HG03565 (cell line): Measurements from ENCODE around the gene DPF3.

Source experiments
- ATAC-seq: cut with Tn5 transposase; IDR thresholded peaks from one replicate; pipeline ENCODE4 v1.9.1; 2021; ENCODE audit warnings: mild to moderate bottlenecking, moderate library complexity; ENCODE audit not compliant: unreplicated experiment

Gene DPF3

DNA sequence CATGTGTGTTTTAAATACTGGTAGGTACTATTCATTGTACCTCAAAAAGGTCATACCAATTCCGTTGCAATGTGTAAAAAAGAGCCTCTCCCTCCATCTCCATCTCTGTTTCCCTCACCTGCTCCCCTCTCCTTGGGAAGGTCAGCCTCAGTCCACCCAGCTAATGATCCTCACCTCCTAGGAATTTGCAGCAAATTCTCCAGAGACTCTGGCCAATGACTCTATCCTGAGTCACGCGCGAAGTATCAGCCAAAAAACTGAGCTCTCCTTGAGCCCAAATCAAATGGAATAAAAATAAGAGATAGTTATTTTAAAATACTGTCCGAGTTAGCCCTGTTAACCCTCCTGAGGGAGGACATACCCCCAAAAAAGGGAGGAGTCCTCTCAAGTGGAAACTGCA is 148.4 kb downstream of the DPF3 start:
- no peak for ATAC-seq

DNA sequence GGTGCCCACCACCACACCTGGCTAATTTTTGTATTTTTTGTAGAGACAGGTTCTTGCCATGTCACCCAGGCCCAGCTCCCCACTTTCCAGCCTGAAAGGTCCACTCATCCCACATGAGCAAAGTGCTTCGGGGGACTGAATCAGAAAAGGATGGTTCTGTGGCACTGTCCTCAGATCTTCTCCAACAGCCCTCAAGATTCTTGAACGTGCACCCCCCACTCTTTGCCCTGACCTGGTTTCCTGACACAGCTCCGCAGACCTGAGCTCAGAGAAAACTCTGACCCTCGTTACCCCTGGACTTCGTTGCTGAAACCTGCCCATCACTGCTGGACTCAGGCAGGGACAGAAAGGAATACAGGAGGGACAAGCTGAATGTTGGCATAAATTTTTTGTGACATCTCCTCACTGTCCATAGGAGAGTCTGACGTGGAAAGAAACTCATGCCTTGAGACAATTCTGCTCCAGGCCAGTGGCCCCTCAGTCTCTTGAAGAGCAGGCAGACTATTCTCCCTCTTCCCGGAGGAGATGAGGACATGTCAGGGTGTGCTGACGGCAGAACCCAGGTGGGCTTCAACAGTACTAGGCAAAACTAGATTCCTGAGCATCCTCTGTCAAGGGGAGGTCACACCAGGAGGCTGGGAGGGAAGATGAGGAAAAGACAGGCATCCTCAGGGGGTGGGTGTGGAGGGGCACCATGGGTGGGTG is 149.3 kb downstream of the DPF3 start:
- ATAC-seq: no peak

DNA sequence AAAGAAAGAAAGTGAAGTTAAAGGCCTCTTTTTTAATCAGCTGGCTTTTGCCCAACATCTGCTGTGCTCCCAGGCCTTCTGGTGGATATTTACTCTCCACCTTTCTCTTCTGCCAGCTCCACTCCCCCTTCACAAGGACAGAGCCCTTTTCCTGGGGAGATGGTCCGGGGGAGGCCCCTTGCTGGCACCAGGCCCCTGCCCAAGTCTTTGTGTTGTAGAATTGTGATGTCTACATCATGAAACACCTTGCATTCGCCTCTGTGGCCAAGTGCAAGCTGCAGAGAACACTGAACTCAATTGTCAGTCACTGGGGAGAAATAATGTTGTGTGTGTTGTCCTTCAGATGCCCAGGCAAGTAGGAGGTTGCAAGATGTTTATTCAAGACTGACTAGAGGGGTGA is 150.3 kb downstream of the DPF3 start:
- ATAC-seq: no peak

DNA sequence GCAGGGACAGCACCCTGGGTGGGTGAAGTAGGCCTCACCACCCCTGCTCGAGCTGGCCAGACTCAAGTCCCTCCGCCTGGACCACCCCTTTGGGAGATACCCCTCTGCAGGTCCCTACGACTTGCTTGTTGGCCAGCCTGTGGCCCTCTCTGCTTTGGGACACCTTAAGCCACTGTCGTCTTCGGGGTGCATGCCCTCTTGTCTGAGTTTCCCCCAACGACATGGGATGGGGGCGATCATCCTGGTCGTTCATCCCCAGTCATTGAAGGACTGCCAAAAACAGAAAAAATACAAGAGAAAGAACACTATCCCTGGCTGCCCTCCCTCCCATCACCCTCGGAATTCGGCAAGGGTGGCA is 151.1 kb downstream of the DPF3 start:
- ATAC-seq: no peak

DNA sequence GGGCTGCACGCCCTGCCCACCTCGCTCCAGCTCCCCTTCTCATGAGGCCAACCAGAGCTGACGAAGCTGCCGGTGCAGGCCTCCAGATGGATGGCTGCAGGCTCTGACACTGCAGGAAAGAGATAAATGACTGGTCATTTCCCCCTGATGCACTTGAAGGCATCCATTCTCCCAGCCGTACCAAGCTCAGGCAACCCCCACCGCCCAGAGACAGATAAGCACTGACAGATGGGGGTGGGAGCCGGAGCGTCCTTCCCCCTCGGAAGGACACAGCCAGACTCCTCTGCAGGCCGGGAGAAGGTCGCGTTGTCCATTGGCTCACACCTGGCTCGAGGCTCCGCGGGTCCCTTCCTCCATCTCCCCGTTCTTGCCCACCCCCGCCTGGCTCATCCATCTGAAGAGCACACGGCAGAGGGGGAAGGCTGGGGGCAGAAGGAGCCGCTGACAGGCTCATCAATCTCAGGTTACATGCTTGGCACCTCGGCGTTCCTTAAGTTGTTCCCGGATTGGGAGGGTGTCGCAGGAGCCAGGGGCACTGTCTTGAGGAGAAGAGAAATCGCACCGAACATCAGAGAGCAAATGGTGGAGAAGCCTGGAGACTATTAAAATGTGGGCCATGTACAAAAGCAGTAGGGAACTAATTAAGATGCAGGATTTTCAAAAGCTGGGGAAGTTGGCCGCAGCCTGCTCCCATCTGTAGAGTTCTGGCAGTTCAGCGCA is 151.6 kb downstream of the DPF3 start:
- no peak for ATAC-seq

DNA sequence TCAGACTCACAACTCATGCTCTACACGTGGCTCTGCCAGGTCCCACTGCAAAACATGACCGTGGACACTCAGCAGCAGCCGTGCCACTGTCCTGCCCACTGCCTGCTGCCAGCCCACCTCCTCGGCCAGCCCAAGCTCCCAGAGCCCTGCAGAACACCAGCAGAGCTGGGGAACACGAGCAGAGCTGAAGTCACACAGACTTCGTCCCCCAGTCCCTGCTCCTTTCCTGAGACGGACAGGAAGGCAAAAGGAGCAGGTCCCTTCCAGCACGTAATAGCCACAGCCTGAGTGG is 152.1 kb downstream of the DPF3 start:
- no peak for ATAC-seq

DNA sequence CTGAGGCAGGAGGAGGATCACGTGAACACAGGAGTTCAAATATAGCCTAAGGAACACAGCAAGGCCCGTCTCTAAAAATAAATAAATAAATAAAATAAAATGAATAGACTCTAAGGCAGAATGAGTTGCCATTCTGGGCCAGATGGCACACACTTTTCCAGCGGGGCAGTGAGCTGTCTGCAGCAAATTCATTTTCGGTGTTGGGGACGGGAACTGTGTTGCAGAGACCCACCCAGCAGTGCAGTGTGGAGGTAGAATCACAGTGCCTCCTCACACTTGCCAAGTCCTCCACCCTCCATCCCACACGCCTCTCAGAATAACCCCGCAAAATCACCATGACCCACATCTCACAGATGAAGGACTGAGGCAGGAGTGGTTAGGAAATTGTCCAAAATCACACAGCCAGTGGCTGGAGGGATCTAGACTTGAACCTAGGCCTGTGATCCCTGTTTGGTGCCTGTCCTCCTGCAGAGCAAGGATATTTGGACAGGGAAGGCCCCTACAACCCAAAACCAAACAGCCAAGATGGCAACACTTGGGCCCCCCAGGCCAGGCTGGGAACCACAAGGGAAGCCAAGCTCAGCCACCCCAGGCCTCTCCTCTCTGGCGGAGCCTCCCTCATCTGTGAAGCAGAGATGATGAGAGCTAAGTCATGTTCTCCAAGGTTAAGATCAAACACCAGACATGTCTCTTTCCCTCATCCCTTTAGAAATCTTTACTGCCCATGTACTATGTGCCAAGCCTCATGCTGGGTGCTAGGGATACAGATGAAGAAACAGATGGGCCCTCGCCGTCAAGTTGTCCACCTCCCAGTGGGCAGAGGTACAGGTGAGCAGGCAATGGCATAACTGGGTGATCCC is 152.7 kb downstream of the DPF3 start:
- no peak for ATAC-seq

DNA sequence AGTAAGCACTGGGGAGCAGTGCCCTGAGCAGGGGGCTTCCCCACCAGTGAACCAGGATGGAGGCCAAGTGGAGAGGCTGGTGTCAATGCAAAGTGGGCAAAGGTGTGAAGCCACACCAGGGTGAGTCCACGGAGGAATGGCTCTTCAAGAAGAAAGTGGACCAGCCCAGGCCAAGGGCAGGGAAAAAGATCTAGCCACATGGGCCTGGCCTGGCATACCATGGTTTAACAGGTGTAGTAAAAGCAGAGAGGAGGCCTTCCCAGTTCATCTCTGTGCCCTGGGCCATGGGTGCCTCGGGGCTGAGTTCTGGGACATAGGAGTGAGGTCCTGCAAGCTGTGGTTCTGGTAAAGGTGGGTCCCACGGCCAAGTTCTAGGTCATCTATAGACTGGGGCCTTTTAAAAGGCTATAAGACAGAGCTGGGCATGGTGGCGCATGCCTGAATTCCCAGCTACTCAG is 153.4 kb downstream of the DPF3 start:
- no peak for ATAC-seq

DNA sequence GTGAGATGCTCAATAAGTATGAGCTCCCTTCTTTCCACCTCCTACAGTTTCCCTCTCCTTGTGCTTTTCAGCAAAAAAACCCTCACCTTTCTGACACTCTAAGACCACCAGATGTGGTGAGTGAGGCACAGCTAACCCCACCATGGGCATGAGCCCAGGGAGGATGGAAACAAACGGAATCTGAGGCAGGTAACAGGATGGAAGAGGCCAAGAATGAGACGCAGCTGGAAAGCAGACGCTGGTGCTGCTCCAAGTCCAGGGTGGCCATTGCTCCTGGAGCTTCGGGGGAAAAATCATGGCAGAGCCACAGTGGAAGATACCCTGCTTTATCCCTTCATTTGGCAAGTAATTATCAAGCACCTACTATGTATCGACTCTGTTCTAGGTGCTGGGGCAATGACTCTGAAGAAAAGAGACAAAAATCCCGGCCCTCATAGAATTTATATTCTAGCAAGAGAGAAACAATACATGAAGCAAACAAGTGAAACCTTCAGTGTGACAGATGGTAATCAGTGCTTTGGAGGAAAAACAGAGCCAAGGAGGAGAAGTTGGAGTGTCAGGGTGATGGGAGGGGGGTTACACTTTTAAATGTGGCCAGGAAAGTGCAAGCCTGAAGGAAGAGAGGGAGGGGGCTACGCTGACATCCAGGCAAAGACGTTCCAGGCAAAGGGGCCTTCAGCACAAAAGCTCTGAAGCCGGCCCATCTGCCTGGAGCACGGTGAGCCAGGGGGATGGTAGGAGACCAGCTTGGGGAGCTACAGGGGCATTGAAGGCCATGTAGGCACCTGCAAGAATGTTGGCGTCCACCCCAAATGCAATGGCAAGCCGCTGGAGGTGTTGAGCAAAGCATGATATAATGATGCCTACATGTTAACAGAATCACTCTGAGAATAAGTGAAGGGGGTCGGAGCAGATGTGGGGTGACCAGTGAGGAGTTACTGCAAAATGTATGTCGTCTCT is 154.2 kb downstream of the DPF3 start:
- ATAC-seq: no peak

DNA sequence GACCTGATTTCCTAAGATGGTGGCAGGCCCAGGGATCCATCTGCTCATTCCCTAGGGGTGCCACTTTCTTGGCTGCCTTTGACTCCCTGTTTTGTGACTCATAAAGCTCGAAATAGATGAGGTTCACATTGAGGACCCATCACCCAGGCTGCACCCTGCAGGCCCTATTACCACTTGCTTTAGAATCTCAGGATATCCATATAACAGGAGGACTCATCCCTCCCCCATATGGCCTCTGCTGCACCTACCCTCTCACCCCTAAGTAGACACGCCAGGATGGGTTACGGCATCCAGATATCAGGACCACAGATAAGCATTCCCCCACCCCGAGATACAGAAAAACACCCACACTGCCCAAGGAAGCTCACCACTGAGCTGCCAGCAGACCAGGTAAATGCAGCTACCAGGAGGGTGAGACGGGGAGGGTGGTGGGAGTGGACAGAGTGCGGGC is 155.7 kb downstream of the DPF3 start:
- ATAC-seq: no peak

DNA sequence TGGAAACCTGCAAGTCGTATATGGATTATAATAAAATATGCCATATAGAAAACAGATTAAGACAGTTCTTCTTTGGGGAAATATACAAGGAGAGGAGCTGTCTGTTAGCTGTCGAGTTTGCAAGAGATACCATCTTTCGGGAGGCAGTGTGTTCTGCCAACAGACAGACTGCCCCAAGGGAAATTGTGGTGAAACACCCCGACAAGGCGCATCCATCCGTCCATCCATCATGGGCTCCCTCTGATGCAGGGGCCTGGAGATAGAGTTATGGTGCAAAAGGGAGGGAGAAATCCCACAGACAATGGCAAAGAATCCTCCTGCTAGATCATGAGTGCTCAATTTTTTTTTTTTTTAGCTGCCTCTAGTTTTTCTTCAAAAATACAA is 156.3 kb downstream of the DPF3 start:
- no peak for ATAC-seq

DNA sequence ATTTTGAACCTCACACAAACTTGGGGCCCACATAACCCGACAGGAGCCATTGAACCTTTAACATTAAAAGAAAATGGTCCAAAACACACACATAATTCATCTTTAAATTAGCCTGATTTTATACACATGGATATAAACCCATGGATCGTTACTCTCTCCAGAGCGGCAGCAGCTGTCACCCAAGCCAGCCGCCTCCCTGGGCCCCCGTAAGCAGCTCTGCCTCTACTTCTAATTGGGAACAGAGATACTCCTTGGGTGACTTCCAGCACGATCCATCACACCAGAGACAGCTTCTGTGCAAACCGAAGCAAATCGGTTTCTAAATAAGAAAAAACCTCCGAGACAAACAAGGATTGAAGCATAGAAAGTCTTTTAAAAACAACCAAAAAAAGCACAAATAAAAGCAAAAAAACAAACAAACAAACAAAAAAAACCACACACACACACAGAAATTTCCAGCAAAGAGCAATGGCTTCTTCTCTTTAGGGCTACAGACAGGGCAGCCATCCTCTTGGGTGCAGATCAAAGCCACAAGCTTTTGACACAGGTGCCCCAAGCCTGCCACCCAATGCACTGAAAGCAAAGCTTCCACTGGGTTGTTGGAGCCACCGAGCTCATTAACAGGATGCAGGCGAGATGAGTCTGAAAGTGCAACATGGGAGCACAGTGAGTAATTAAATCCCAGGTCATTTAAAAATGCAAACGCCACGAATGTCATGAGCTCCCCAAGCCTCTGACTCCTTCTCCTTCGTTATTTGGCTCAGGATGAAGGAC is 156.9 kb downstream of the DPF3 start:
- no peak for ATAC-seq

DNA sequence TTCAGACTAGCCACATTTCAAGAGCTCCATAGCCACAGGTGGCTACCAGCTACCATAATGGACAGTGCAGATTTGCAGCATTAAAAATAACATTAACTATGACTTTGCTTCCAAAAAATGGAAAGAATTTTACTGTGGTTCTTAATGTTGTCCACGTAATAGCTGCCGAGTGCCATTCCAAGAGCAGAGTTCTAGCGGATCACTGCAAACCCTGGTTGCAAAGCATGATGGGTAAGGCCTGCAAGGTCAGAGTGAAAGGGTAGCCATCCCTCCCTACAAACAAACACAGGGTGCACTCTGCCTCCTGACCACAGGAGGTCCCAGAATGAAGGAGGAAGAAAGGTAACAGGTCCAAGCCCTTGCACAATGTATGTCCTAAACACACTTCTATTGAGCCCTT is 157.6 kb downstream of the DPF3 start:
- ATAC-seq: no peak

DNA sequence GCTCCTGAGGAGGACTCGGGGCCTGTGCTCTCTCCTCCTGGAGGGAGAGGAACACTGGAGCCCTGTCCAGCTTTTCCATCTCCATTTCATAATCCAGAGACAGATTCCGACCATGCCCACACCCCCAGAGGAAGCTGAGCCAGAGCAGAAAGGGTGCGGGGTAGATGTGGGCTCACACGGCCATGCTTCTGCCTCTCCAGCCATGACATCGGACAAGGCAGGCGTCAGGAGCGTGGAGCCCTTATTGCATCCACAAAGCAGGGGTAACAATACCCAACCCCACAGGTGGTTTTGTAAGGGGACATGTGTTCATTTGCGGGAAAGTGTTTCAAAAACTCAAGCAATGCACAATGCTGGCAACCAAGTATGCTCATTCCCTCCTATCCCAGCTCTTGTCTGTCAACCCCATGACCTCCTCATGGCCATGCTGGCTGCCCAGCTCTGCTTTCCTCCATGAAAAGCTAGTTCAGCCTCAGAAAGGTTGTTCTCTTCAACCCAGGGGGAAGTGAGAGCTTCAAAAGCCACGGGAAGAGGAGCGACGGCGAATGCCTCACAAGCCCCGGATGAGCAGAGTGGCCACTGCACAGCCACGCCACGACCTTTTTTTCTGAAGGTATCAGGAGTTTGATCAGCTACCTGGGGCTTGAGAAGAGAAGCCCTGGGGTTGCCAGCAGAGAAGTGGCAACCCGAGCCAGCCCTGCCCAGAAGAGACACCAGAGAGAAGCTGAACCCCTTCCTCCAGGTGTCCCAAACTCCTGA is 161.7 kb downstream of the DPF3 start:
- no peak for ATAC-seq

DNA sequence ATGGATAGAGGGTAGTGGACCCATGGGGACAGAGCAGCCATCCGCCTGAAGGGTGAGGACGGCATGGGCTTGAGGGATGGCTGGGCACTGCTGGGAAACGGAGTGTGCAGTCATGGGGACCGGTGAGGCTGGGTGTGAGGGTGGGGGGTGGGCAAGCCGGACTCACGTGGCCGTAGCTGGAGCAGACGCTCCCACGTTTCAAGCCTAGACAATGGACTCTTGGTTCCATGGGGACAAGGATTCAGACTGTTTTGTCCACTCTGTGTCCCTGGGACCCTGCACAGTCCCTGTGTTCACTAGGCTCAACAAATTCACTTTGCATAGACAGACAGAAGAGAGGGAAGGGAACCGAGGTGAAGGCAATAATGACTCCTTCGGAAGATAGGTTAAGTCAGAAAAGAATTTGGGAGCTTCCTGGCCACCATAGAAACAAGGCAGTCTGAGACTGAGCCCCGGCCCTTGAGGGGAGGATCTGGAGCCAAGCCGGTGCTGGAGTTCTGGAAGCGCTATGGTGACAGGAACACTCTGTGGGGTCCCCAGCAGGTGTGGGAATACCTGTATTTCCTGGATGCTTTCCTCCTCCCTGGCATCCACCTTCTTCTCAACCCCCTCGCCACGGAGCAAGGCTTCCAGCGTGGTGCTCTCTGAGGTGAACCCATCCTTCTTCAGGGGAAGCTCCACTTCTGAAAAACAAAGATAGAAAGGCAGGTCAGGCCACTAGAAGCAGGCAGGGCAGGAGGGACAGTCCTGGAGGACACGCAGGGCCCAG is 162.5 kb downstream of the DPF3 start:
- no peak for ATAC-seq

DNA sequence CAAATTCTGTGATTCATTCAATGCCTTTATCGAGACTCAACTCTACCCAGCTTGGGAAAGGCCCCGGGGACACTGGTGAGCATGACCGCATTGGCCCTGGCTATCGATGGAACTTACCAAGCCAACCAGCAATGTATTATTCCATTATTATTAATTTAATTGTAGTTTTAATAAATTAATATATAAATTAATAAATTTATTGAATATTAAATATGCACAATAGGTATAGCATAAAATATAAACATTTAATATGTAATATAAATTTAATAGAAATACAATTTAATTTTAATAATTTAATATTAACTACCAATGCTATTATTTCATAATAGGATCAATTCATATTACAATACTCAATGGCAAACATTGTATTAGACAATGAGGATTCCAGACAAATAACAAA is 163.4 kb downstream of the DPF3 start:
- no peak for ATAC-seq

DNA sequence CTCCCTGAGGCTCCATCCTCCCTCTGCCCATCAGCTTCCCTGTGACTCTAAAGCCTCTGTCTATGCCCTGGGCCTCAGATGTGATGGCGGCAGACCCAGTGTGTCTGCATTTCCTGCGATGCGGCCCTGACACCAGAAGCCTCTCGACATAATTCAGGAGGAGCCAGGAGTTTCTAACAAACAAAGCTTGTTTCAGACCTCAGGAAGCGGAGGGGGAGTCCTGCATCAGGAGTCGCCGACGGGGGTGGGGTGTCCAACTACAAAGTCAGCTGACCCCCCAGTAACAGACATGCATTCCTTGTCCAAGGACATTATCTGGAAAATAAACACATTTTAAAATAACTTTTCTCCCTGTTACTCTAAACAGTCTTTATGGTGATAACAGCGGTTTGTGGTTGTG is 167.5 kb downstream of the DPF3 start:
- ATAC-seq: no peak

DNA sequence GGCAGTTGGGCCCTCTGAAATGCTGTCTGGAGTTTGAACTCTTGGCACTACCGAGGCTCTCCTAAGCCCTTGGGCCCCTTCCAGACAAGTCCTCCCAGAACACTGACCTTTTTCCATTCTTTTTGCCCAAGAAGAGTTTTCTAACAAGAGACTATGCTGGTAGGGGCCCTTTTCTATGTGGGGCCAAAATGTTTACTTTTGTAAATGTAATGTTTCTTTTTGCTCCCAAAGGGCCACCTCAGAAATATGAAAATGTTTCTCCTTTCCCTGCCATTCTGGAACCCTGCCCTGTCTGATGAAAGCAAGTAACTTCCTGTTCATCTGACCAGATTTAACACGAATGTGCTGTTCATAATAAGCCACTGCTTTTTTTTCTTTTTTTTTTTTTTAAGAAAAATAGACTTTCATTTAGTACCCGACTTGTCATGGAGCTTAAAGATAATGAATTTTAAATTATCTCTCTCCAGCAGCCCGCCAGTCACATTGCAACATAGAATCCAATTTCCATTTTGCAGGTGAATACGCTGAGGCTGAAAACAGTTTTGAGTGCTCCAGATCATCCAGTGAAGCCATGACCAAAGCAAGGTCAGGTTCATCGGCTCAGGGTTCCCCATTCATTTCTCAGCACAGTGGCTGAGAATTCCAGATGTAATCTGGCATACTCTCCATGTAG is 169.9 kb downstream of the DPF3 start:
- ATAC-seq: no peak
